Mammary epithelial cell (primary cell): ENCODE data around the gene PCSK5.

Source experiments
- CTCF ChIP-seq, 2 donors: IDR thresholded peaks in 1 of 2; conservative IDR thresholded peaks in 1 of 2; 2 replicates each; pipeline ENCODE4 v1.5.1; 2011 to 2012; ENCODE audit warnings: inconsistent platforms in 2 of 2, low read length in 2 of 2, mild to moderate bottlenecking in 2 of 2, control low read depth in 1 of 2, low read depth in 1 of 2; ENCODE audit not compliant: insufficient read depth in 1 of 2; ENCODE audit errors: extremely low read depth in 1 of 2
- EZH2 ChIP-seq: IDR thresholded peaks from 2 replicates; pipeline ENCODE4 v1.6.1; 2012; ENCODE audit warnings: low read length, inconsistent platforms, borderline replicate concordance

- TF ChIP-seq CTCF (conservative IDR thresholded peaks at IDR 0.05 in 1 of 2, IDR thresholded peaks at IDR 0.05 in 1 of 2; ENCODE audit: extremely low read depth in 1 of 2, insufficient read depth in 1 of 2, low read depth in 1 of 2, low read length in 2 of 2) (no peak), EZH2 (no peak)
Observed at GRCh38 chr9:76371901-76372300, 481.4 kb downstream of the PCSK5 start.
